HG02840 (cell line): ENCODE results near the gene SATB1.
"Not testable (repeated sequence)": the region's sequence is repeated elsewhere in the genome, so short reads cannot be mapped to it uniquely, and the experiment has no call there.

Experiments used
- ATAC-seq: cut with Tn5 transposase; IDR thresholded peaks from one replicate; pipeline ENCODE4 v1.9.1; 2021; ENCODE audit warnings: mild to moderate bottlenecking, moderate library complexity, moderate number of reproducible peaks; ENCODE audit not compliant: unreplicated experiment, low FRiP score

SATB1 gene

GRCh38 chr3:18424729-18425640, at the start of gene SATB1:
SATB1 (minus strand) TSS chr3:18425339; CDS start chr3:18420967, 4,372 bp downstream.
- no peak for ATAC-seq

GRCh38 chr3:18474202-18474601, 49.1 kb upstream of the SATB1 start:
- no peak for ATAC-seq

- no peak for ATAC-seq
Measured at GRCh38 chr3:18469775-18470174, 44.6 kb upstream of the SATB1 start.

- ATAC-seq, result no peak
Measured at GRCh38 chr3:18466136-18466535, 41.0 kb upstream of the SATB1 start.

GRCh38 chr3:18454766-18455165, 29.6 kb upstream of the SATB1 start:
- ATAC-seq, result no peak

DNA sequence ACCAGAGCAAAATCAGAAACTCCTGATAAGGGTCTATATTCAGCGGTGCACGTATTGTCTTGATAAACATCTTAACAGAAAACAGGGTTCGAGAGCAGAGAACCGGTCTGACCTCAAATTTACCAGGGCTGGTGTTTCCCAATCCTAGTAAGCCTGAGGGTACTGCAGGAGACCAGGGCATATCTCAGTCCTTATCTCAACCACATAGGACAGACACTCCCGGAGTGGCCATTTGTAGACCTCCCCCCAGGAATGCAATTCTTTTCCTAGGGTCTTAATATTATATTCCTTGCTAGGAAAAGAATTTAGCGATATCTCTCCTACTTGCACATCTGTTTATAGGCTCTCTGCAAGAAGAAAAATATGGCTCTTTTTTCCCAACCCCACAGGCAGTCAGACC, 24.5 kb upstream of the SATB1 start:
- not testable (repeated sequence) for ATAC-seq

DNA sequence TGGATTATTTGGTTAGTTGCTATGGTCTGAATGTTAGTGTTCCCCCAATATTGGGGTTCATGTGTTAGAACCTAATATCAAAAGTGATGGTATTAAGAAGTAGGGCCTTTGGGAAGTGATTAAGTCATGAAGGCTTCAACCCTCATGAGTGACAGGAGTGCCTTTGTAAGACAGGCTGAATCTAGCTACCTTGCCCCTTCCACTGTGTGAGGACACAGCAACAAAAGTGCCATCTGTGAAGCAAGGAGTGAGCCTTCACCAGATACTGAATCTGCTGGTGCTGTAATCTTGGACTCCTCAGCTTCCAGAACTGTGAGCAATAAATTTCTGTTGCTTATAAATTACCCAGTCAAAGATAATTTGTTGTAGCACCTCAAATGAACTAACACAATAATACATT, 22.6 kb upstream of the SATB1 start:
- ATAC-seq, result no peak

DNA sequence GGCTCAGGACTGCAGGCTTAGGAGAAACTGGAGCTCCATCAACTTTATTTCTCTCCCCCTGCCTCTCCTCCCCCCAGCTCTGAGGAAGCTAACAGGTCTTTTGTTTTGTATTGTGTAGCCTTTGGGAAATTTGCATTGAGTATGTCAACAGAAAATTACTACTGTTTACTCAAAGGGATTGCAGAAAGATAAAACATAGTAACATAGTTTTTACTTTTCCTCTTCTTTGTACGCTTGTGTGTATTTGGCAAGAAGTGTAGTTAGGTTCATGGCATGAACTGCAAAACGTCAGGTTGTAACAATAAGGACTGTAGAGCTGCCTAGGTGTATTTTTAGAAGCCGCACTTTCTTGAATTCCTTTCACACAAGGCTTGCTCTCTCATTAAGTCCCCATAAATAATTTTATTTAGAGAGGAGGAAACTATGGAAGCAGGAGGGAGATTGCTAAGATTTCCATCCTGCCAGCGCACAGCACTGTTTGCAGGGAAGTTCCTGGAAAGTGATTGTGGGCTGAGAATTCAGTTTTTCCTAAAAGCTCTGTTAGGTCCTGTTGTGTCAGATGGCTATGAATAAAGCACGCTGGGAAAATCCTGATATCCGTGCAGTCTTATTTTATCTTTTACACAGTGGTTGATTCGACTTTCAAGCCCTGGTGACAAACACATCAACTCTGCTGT, 21.1 kb upstream of the SATB1 start:
- ATAC-seq, result no peak

DNA sequence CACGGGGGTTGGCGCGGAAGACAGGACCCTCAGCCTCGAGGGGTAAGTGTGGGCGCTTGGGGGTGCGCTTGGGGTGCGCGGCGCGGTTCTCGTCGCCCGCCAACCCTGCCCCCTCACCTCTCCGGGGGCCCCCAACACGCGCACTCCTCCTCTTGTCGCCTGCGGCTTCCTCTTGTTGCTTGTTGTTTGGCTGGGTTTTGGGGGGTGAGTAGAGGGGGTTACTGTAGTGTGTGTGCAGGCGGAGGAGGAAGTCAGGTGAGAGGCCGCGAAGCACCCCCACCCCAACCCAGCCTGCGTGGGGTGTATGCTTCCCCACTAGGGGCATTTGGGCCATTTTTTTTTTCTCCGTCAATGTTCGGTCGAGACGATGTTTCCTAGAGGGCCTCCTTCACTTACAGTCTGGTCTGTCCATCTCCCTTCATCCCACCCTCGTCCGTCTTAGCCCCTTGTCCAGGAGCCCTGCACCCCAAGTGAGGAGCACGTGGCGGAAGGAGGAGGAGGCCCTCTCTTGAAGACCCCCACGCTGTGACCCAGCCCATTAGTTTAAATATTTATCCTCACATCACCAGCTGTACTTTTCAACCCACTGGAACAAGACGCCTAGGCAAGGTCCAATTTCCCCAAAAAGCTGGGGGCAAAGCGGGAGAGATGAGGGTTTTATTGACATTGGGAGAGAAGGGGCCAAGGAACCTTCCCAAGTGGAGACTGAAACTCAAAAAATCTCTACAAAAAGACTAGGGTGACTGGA, 20.4 kb upstream of the SATB1 start:
- ATAC-seq, result no peak

DNA sequence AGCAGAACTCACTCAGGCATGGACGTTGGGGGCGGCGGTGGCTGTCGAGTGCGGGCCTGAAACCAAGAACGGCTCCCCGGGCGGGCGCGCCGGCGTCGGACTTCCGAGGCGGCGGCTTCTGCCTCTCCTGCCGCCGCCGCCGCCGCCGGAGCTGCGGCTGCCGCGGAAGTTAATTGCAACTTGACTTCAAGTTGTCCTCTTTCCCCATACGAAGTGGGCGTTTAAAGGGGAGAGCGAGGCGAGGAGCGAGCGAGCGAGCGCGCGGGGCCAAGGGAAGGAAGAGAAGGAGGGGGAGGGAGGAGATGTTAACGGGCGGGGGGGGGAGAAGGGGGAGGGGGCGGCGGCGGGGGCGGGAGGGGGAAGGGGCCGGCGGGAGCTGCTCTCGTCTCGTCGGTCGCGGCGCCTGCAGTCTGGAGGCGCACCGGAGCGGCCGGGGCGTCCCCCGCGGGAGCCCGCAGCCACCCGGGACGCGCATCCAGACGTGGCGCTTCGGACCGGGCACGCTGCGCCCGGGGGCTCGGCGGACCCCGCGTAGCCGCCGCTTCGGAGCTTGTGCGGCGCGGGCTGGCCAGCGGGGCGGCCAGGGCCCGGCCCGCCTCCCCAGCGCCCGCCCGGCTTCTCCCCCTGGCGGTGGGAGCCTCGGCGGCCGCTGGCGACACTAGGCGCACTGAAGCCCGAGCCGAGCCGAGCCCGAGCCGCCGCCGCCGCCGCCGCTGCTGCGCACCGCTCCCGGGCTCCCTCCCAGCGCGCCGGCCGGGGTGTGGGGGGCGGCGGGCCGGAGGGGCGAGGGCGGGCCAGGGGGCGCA, 19.7 kb upstream of the SATB1 start:
- peak; percentile 73 for ATAC-seq

DNA sequence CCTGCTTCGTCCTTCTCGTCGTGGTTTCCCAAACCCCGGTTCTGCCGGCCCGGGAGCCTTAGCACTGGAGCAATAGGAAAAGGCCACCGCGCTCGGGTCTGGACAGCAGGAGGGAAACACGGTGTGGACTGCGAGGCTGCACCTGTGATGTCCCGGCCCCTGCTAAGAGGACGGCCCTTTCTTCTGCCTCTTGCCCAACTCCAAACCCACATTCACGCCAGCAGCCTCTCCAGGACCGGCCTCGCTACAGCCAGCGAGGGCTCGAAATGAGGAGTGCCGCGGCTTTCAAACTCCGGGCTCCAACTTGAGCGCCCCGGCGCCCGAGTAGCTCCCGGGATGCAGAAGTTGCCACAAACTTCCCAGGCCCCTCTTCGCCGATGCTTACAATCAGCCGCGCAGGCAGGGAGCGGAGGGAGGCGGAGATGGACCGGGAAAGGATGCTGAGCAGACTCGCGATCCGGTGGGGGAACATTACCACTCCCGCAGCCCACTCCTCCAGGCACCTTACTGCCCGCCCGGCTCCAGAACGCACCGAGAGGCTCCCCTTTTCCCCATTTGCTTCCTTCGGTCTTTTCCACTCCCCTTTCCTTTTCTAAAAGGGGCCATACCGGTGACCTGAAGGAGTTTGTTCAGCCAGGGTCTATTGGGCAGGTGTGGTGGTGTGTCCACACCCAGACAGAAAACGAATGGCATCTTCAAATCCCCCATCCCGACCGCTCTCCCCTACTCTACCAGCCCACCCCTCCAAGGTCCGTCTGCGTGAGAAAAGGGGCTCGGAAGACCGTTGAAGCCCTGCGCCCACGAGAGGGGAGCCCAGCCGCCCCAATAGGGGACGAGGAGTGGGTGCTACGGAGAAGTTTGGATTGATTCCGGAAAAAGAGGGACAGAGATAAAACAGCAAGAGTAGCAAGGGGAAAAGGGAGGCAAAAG, 18.8 kb upstream of the SATB1 start:
- ATAC-seq, result no peak

DNA sequence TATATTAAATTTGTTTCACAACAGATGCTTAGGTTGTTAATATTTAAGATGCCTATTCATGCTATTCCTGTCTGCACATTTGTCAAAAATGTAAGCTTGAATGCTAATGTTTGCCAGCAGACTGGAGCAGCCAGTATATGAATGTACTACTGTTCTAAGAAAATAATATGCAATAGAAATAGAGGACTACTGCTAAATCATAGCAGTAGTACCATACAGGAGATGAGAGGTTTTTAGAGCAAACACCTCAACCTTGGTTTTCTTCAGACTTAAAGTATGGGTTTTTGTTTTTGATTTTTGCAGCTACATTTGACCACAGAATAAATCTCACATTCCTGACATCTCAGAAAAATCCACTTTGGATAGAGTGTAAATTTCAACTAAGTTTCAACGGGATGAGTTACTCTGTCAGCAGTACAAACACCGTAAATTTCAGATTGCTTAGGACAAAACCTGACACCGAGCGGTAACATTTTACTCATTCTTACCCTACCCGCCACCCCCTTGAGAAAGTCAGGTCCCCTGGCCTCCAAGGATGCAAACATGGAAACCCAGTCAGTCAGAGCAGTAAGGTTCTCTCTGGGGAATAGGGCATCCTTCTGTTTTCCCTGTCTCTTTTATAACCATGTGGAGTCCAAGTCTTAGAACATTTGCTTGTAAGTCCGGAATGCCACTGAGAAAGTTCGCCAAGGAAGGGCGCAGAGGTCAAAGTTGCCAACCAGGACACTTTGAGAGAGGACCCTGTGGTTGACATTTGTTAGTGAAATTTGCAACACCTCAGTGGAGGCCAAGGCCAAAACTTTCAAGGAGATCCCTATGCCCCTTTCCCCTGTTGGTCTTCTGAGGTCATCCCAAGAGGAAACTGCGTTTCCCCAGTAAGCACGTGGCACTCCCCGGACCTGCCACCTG, 17.9 kb upstream of the SATB1 start:
- no peak for ATAC-seq

DNA sequence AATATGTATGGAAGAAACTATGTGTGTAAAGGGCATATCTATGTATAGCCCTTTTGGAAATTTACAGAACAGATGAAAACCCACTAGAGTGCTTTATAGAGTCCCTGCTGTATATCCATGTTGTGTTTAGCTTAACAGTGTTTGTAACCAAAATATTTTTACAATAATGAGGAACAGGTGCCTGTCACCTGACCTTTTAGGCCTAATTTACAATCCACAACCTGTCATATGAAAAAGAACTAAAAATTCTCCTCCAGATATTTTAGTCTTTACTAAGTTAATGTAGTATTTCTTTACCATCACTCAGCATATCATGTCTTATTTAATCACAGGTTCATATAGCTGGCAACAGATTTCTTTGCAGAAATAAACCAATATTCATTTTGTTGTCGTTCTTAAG, 16.4 kb upstream of the SATB1 start:
- ATAC-seq, result no peak

- no peak for ATAC-seq
Measured at GRCh38 chr3:18440066-18440722, 15.1 kb upstream of the SATB1 start.

- ATAC-seq, result no peak
Measured at GRCh38 chr3:18439281-18439680, 14.1 kb upstream of the SATB1 start.

GRCh38 chr3:18438586-18438985, 13.4 kb upstream of the SATB1 start:
- no peak for ATAC-seq

- ATAC-seq, result no peak
Measured at GRCh38 chr3:18436213-18436612, 11.1 kb upstream of the SATB1 start.

- ATAC-seq, result no peak
Measured at GRCh38 chr3:18434711-18435110, 9.6 kb upstream of the SATB1 start.
